ENCODE measurements around the gene DDN. TPM values are rescaled to one million over a fixed set of nuclear protein-coding genes. Genes with fewer than 3 reads are reported as not detected.

The DDN gene
- total RNA-seq, 1 experiment from 2014 or later: 0.51 TPM

Other genes starting within 250 kb of the DDN start
- 24.1 TPM for gene ADCY6, start 210.3 kb downstream of the DDN start, total RNA-seq (2021; ENCODE audit: unreplicated experiment)
- gene CACNB3, start 180.9 kb downstream of the DDN start, total RNA-seq (2021; ENCODE audit: unreplicated experiment): 40.5 TPM
- gene DDX23, start 147.2 kb downstream of the DDN start, total RNA-seq (2021; ENCODE audit: unreplicated experiment): 130 TPM
- gene RND1, start 133.5 kb downstream of the DDN start, total RNA-seq (2021; ENCODE audit: unreplicated experiment): 0.44 TPM
- 21.1 TPM for gene FKBP11, start 73.9 kb downstream of the DDN start, total RNA-seq (2021; ENCODE audit: unreplicated experiment)
- 224 TPM for gene ARF3, start 41.9 kb downstream of the DDN start, total RNA-seq (2021; ENCODE audit: unreplicated experiment)
- 2.3 TPM for gene WNT10B, start 27.6 kb downstream of the DDN start, total RNA-seq (2021; ENCODE audit: unreplicated experiment)
- not detected for gene WNT1, start 21.1 kb downstream of the DDN start, total RNA-seq (2021; ENCODE audit: unreplicated experiment)
- 57.3 TPM for gene PRKAG1, start 19.4 kb upstream of the DDN start, total RNA-seq (2021; ENCODE audit: unreplicated experiment)
- gene KMT2D, start 61.4 kb upstream of the DDN start, total RNA-seq (2021; ENCODE audit: unreplicated experiment): 64.7 TPM
- gene RHEBL1, start 70.6 kb upstream of the DDN start, total RNA-seq (2021; ENCODE audit: unreplicated experiment): 4.7 TPM
- gene DHH, start 95.4 kb upstream of the DDN start, total RNA-seq (2021; ENCODE audit: unreplicated experiment): 1.9 TPM
- 34.4 TPM for gene LMBR1L, start 111.5 kb upstream of the DDN start, total RNA-seq (2021; ENCODE audit: unreplicated experiment)
- gene TUBA1B, start 132.0 kb upstream of the DDN start, total RNA-seq (2021; ENCODE audit: unreplicated experiment): 1,275 TPM
- 133 TPM for gene TUBA1A, start 189.7 kb upstream of the DDN start, total RNA-seq (2021; ENCODE audit: unreplicated experiment)

All from Panc1 (cell line).